Endodermal cell (in vitro differentiated cells): Measurements from ENCODE around the gene ORC5. TPM values are rescaled to one million over a fixed set of nuclear protein-coding genes. Genes with fewer than 3 reads are reported as not detected.
"Not testable (repeated sequence)": the region's sequence is repeated elsewhere in the genome, so short reads cannot be mapped to it uniquely, and the experiment has no call there.

Source experiments
- DNase-seq: peaks from one replicate; pipeline ENCODE4 v3.0.0-alpha.2; 2017
- H3K27ac ChIP-seq: 2 replicates; pipeline ENCODE4 v1.5.1; 2013; ENCODE audit warnings: mild to moderate bottlenecking, low read depth, low read length, moderate library complexity
- H3K27me3 ChIP-seq: 2 replicates; pipeline ENCODE4 v1.6.1; 2013; ENCODE audit warnings: mild to moderate bottlenecking, low read length, moderate library complexity; ENCODE audit not compliant: insufficient read depth, control insufficient read depth, poor library complexity, severe bottlenecking
- H3K36me3 ChIP-seq: 2 replicates; pipeline ENCODE4 v1.7.0; 2013; ENCODE audit warnings: mild to moderate bottlenecking, low read length, moderate library complexity; ENCODE audit not compliant: control insufficient read depth, insufficient read depth
- H3K4me1 ChIP-seq: one replicate; pipeline ENCODE4 v1.7.0; 2013; ENCODE audit warnings: low read length; ENCODE audit not compliant: control insufficient read depth, insufficient read depth
- H3K4me3 ChIP-seq: 2 replicates; pipeline ENCODE4 v1.5.1; 2013; ENCODE audit warnings: mild to moderate bottlenecking, low read length, moderate library complexity
- H3K9ac ChIP-seq: 2 replicates; pipeline ENCODE4 v1.6.1; 2013; ENCODE audit warnings: mild to moderate bottlenecking, low read length, moderate library complexity; ENCODE audit not compliant: poor library complexity, severe bottlenecking; ENCODE audit errors: extremely low read depth
- H3K9me3 ChIP-seq: 2 replicates; pipeline ENCODE4 v1.6.1; 2013; ENCODE audit warnings: mild to moderate bottlenecking, low read length, moderate library complexity; ENCODE audit not compliant: control insufficient read depth
- H3K27ac Mint-ChIP-seq: 2 replicates; pipeline ENCODE4 v1.8.0; 2020; ENCODE audit warnings: mixed read lengths
- H3K27me3 Mint-ChIP-seq: 2 replicates; pipeline ENCODE4 v1.8.0; 2021; ENCODE audit warnings: mild to moderate bottlenecking, mixed read lengths; ENCODE audit not compliant: insufficient read depth
- H3K36me3 Mint-ChIP-seq: 2 replicates; pipeline ENCODE4 v1.8.0; 2020; ENCODE audit warnings: low read depth, mixed read lengths
- H3K4me1 Mint-ChIP-seq: 2 replicates; pipeline ENCODE4 v1.8.0; 2020; ENCODE audit warnings: mixed read lengths
- H3K4me3 Mint-ChIP-seq: 2 replicates; pipeline ENCODE4 v1.8.0; 2020; ENCODE audit warnings: mild to moderate bottlenecking, moderate library complexity, mixed read lengths
- H3K9me3 Mint-ChIP-seq: 2 replicates; pipeline ENCODE4 v1.8.0; 2020; ENCODE audit warnings: mild to moderate bottlenecking, mixed read lengths
- WGBS, 2 experiments: methylation state at CpG; one replicate each; pipeline versions ENCODE4 v1.1.5 to v1.1.7; 2013; ENCODE audit warnings: missing lambda C conversion rate in 2 of 2, mixed read lengths in 1 of 2; ENCODE audit not compliant: insufficient coverage in 1 of 2, insufficient read length in 1 of 2; 5-methylcytosine and 5-hydroxymethylcytosine counted together
- total RNA-seq, 2 donors: library from RNA; stranded (reverse); fragmentation: NEBNext Ultra II Directional in 1 of 2; extraction: Animal tissue kit (Norgen Biotek cat#: 25700) in 1 of 2; gene quantifications; 2 replicates in 1 of 2; 3 replicates in 1 of 2; pipeline ENCODE4 v1.2.1, GENCODE V29; 2021
- TF ChIP-seq, protein P1 (sequence below): fragments of 200-600 bp; sonication (generic); conservative IDR thresholded peaks from 2 replicates; pipeline ENCODE4 v1.5.0; 2021; ENCODE audit warnings: antibody characterized with exemption, mild to moderate bottlenecking

Gene ORC5
- total RNA-seq, 2 donors from 2014 or later = 22.5 to 22.7 TPM

DNA sequence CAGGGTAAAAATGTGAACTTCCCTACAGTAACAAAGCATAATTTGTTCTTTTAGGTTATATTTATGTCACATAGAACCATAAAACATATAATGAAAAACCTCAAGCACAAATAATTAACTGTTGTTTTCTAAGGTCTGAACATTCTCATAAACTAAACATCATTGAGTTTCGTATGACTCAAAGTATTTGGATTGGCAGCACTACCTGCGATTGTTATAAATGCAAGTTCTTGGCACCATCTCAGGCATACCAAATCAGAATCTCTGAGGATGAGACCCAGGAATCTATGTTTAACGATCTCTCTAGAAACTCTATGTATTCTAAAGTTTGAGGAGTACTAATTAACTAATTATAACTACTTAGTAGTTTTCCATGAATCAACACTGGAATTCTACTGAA lies 22.5 kb downstream of the ORC5 start:
- Mint-ChIP-seq H3K27me3 (no peaks in the 10 kb centered on the region), H3K27ac (no peak overlapping the region), H3K36me3 (peaks cover 91% of the 10 kb centered on the region), H3K4me3 (no peak overlapping the region), H3K4me1 (peaks cover 2% of the 10 kb centered on the region), H3K9me3 (peaks cover 48% of the 10 kb centered on the region)
- Histone ChIP-seq H3K36me3 (peaks cover 95% of the 10 kb centered on the region), H3K9ac (no peak overlapping the region), H3K27me3 (no peaks in the 10 kb centered on the region), H3K9me3 (peaks cover 81% of the 10 kb centered on the region), H3K4me3 (no peak overlapping the region), H3K4me1 (peaks cover 4% of the 10 kb centered on the region), H3K27ac (no peak overlapping the region)
- WGBS, 2 experiments = 45 to 50% methylated on average over 2 of the region's 3 CpGs
- DNase-seq = no peak
- TF ChIP-seq, protein P1, sequence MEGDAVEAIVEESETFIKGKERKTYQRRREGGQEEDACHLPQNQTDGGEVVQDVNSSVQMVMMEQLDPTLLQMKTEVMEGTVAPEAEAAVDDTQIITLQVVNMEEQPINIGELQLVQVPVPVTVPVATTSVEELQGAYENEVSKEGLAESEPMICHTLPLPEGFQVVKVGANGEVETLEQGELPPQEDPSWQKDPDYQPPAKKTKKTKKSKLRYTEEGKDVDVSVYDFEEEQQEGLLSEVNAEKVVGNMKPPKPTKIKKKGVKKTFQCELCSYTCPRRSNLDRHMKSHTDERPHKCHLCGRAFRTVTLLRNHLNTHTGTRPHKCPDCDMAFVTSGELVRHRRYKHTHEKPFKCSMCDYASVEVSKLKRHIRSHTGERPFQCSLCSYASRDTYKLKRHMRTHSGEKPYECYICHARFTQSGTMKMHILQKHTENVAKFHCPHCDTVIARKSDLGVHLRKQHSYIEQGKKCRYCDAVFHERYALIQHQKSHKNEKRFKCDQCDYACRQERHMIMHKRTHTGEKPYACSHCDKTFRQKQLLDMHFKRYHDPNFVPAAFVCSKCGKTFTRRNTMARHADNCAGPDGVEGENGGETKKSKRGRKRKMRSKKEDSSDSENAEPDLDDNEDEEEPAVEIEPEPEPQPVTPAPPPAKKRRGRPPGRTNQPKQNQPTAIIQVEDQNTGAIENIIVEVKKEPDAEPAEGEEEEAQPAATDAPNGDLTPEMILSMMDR = no peak

DNA sequence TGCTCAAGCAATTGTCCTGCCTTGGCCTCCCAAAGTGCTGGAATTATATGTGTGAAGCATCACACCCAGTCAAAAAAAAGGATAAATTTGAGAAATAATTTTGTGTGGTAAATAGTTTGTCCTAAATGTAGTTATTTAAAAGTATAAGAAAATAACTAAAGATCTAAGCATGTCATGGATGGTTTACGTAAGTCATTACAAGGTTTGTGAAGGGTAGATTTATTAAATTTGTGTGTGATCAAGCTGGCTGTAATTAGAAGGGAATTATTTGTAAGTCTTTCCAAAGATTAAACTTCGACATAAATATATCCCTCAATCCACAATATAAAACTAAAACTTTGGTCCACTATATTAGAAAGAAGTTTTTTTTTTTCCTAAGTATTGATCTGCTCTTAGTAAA lies 28.6 kb downstream of the ORC5 start:
- Mint-ChIP-seq H3K36me3 (peaks cover 84% of the 10 kb centered on the region), H3K27ac (no peak overlapping the region), H3K4me1 (no peaks in the 10 kb centered on the region), H3K4me3 (no peak overlapping the region), H3K27me3 (no peaks in the 10 kb centered on the region), H3K9me3 (peaks cover 73% of the 10 kb centered on the region)
- Histone ChIP-seq H3K36me3 (peaks cover 77% of the 10 kb centered on the region), H3K9me3 (peaks cover 91% of the 10 kb centered on the region), H3K9ac (no peak overlapping the region), H3K4me3 (peak overlapping the region; percentile 70), H3K27me3 (no peaks in the 10 kb centered on the region), H3K4me1 (no peaks in the 10 kb centered on the region), H3K27ac (no peak overlapping the region)
- DNase-seq = no peak
- TF ChIP-seq, protein P1 = no peak
- 94% methylated on average over 1 of the region's 2 CpGs; no CpG with 5 or more reads in 1 of the 2 experiments for WGBS, 2 experiments

DNA sequence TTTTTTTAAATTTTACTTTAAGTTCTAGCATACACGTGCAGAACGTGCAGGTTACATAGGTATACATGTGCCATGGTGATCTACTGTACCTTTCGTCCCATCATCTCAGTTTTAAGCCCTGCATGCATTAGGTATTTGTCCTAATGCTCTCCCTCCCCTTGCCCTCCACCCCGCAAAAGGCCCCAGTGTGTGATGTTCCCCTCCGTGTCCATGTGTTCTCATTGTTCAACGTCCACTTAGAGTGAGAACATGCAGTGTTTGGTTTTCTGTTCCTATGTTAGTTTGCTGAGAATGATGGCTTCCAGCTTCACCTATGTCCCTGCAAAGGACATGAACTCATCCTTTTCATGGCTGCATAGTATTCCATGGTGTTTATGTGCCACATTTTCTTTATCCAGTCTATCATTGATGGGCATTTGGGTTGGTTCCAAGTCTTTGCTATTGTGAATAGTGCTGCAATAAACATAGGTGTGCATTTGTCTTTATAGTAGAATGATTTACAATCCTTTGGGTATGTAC lies 30.2 kb downstream of the ORC5 start:
- H3K4me1 Mint-ChIP-seq, H3K27me3 Mint-ChIP-seq, H3K27ac Mint-ChIP-seq, H3K4me3 Mint-ChIP-seq, H3K27me3 ChIP-seq, H3K27ac ChIP-seq, DNase-seq, H3K9ac ChIP-seq, H3K4me1 ChIP-seq: not testable (repeated sequence)
- Mint-ChIP-seq H3K9me3 (peaks cover 68% of the 10 kb centered on the region), H3K36me3 (peaks cover 79% of the 10 kb centered on the region)
- WGBS, 2 experiments = 95 to 98% methylated on average over 5 to 6 of the region's 6 CpGs
- Histone ChIP-seq H3K4me3 (peak overlapping the region; percentile 72), H3K9me3 (peaks cover 87% of the 10 kb centered on the region), H3K36me3 (peaks cover 62% of the 10 kb centered on the region)

DNA sequence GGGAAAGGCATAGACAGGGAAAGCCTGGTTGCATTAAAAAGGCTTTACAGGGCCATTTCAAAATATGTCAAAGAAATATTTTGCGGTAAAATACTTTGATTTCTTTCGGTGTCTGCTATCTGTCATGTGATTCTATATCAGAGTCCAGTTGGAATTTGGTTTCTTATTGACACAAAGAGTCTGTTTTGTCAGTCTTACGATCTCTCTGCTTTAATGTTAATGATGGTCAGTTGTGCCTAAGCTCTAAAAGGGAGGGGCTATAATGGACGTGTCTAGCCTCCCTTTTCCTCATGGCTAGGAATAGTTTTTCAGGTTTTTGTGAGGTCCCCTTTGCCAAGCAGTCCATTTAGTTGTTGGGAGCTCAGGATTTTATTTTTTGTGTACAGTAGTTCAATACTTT lies 31.5 kb downstream of the ORC5 start:
- Mint-ChIP-seq H3K4me3 (no peak overlapping the region), H3K4me1 (peaks cover 7% of the 10 kb centered on the region), H3K9me3 (peaks cover 61% of the 10 kb centered on the region), H3K27me3 (no peaks in the 10 kb centered on the region), H3K27ac (no peak overlapping the region), H3K36me3 (peaks cover 73% of the 10 kb centered on the region)
- Histone ChIP-seq H3K9ac (no peak overlapping the region), H3K27ac (no peak overlapping the region), H3K36me3 (peaks cover 58% of the 10 kb centered on the region), H3K27me3 (no peaks in the 10 kb centered on the region), H3K9me3 (peaks cover 81% of the 10 kb centered on the region), H3K4me3 (no peak overlapping the region), H3K4me1 (no peaks in the 10 kb centered on the region)
- DNase-seq = no peak
- 87 to 93% methylated on average over 3 to 4 of the region's 4 CpGs for WGBS, 2 experiments
- TF ChIP-seq, protein P1 = no peak
